ENCODE measurements around the gene GOLGA2.

GOLGA2 gene

DNA sequence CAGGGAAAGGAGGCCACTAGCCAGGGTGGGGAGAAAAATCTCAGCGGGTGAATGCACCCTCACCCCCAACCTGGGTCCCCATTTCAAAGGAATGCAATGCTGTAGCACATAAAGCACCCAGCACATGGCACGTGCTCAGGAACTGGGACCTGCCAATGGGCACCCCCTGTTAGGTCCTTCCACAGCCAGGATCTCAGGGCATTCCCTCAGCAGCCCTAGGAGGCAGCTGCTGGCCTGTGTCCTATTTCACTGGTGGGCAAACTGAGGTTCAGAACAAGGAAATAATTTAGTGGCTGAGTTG, 63.9 kb downstream of the GOLGA2 start:
- no peak for ATAC-seq
- TF ChIP-seq ZFP3 (CRISPR knock-in tag; IDR thresholded peaks at IDR 0.05) (no peak), ARNTL (CRISPR knock-in tag; IDR thresholded peaks at IDR 0.05; ENCODE audit: borderline replicate concordance, low read depth) (no peak), RARB (CRISPR knock-in tag; IDR thresholded peaks at IDR 0.05) (no peak), ZNF70 (CRISPR knock-in tag; IDR thresholded peaks at IDR 0.05) (no peak), OSR1 (CRISPR knock-in tag; IDR thresholded peaks at IDR 0.05) (no peak), ZNF8 (CRISPR knock-in tag; IDR thresholded peaks at IDR 0.05) (no peak)
- TF ChIP-seq, protein P1, sequence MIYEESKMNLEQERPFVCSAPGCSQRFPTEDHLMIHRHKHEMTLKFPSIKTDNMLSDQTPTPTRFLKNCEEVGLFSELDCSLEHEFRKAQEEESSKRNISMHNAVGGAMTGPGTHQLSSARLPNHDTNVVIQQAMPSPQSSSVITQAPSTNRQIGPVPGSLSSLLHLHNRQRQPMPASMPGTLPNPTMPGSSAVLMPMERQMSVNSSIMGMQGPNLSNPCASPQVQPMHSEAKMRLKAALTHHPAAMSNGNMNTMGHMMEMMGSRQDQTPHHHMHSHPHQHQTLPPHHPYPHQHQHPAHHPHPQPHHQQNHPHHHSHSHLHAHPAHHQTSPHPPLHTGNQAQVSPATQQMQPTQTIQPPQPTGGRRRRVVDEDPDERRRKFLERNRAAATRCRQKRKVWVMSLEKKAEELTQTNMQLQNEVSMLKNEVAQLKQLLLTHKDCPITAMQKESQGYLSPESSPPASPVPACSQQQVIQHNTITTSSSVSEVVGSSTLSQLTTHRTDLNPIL (CRISPR knock-in tag; IDR thresholded peaks at IDR 0.05; ENCODE audit: low read depth): no peak
- TF ChIP-seq, protein P2, sequence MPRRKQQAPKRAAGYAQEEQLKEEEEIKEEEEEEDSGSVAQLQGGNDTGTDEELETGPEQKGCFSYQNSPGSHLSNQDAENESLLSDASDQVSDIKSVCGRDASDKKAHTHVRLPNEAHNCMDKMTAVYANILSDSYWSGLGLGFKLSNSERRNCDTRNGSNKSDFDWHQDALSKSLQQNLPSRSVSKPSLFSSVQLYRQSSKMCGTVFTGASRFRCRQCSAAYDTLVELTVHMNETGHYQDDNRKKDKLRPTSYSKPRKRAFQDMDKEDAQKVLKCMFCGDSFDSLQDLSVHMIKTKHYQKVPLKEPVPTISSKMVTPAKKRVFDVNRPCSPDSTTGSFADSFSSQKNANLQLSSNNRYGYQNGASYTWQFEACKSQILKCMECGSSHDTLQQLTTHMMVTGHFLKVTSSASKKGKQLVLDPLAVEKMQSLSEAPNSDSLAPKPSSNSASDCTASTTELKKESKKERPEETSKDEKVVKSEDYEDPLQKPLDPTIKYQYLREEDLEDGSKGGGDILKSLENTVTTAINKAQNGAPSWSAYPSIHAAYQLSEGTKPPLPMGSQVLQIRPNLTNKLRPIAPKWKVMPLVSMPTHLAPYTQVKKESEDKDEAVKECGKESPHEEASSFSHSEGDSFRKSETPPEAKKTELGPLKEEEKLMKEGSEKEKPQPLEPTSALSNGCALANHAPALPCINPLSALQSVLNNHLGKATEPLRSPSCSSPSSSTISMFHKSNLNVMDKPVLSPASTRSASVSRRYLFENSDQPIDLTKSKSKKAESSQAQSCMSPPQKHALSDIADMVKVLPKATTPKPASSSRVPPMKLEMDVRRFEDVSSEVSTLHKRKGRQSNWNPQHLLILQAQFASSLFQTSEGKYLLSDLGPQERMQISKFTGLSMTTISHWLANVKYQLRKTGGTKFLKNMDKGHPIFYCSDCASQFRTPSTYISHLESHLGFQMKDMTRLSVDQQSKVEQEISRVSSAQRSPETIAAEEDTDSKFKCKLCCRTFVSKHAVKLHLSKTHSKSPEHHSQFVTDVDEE (CRISPR knock-in tag; IDR thresholded peaks at IDR 0.05): no peak

DNA sequence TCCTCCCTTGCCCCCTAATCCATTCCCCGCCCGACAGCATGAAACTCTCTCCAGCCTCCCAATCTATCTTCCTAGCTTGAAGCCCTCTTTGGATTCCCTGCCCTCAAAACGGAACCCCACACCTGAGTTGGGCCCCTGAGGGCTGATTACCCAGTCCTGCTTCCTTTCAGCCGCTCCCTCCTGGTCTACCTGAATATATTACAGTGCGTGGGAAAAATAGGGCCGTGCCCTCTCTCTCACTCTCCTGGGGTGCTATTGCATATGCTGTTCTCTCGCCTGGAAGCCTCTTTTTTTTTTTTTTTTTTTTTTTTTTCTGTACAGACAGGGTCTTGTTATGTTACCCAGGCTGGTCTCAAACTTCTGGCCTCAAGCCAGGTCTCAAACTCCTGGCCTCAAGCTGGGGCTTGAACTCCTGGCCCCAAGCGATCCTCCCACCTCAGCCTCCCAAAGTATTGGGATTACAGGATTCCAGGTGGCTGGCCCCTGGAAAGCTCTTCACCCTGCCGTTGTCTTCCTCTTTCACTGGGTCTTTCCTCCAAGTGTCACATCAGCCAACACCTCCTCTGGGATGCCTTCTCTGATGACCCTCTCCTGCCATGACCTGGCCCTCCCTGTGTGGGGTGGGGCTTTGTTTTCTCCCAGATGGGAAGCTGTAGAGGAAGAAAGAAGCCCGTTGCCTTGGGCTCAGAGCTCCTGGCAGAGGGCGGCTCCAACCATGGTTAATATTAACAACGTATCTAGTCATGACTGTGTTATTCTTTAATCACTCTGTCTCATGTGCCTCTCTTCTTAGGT, 64.4 kb downstream of the GOLGA2 start:
- TF ChIP-seq OSR1 (CRISPR knock-in tag; IDR thresholded peaks at IDR 0.05) (no peak), SNAI2 (CRISPR knock-in tag; IDR thresholded peaks at IDR 0.05) (no peak), ZNF70 (CRISPR knock-in tag; IDR thresholded peaks at IDR 0.05) (no peak), ZNF8 (CRISPR knock-in tag; IDR thresholded peaks at IDR 0.05) (no peak), ESRRG (CRISPR knock-in tag; IDR thresholded peaks at IDR 0.05) (no peak), ZFP30 (CRISPR knock-in tag; IDR thresholded peaks at IDR 0.05) (no peak)
- ATAC-seq: no peak

DNA sequence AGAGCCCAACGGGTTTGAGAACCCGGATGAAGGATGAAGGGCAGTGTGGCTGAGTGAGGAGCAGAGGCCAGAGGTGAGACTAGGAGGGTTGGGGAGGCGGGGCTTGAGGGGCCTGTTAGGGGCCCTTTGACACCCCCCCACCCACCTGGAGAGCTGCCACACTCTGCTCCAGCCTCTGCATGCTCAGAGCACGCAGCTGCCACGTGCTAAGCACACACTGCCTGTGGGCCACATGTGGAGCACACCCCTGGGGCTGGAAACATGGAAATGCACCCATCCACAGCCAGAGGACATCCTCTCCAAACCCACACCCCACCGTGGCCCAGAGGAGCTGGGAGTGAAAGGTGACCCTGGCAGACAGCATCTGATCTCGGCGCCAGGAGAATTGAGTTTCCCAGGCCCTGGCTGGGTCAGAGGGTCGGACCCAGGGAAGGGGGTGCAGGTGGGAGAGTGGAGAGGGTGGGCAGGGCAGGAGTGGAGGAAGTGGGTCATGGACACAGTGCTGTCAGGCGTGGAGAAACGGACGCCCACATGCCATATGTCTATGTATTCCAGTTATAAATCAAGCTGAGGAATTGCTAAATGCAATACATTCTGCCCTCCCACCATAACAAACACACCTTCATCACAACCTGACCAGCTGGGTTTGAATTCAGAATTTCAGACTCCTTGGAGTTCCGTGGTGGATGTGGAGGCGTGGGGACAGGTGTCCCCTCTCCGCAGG, 66.7 kb downstream of the GOLGA2 start:
- TF ChIP-seq RARB (CRISPR knock-in tag; IDR thresholded peaks at IDR 0.05) (no peak), ISL1 (CRISPR knock-in tag; IDR thresholded peaks at IDR 0.05) (no peak), ARNTL (CRISPR knock-in tag; IDR thresholded peaks at IDR 0.05; ENCODE audit: borderline replicate concordance, low read depth) (no peak), GLIS3 (CRISPR knock-in tag; IDR thresholded peaks at IDR 0.05) (no peak), SNAI2 (CRISPR knock-in tag; IDR thresholded peaks at IDR 0.05) (no peak), CSDC2 (CRISPR knock-in tag; IDR thresholded peaks at IDR 0.05) (no peak), TOX (CRISPR knock-in tag; IDR thresholded peaks at IDR 0.05; ENCODE audit: borderline replicate concordance) (no peak), PPARA (CRISPR knock-in tag; IDR thresholded peaks at IDR 0.05; ENCODE audit: borderline replicate concordance) (no peak), TCF4 (CRISPR knock-in tag; IDR thresholded peaks at IDR 0.05; ENCODE audit: borderline replicate concordance) (no peak), BACH2 (CRISPR knock-in tag; IDR thresholded peaks at IDR 0.05; ENCODE audit: borderline replicate concordance) (no peak), ZNF565 (CRISPR knock-in tag; conservative IDR thresholded peaks at IDR 0.05; ENCODE audit: low read depth) (no peak), ZNF8 (CRISPR knock-in tag; IDR thresholded peaks at IDR 0.05) (no peak)
- TF ChIP-seq, protein P3, sequence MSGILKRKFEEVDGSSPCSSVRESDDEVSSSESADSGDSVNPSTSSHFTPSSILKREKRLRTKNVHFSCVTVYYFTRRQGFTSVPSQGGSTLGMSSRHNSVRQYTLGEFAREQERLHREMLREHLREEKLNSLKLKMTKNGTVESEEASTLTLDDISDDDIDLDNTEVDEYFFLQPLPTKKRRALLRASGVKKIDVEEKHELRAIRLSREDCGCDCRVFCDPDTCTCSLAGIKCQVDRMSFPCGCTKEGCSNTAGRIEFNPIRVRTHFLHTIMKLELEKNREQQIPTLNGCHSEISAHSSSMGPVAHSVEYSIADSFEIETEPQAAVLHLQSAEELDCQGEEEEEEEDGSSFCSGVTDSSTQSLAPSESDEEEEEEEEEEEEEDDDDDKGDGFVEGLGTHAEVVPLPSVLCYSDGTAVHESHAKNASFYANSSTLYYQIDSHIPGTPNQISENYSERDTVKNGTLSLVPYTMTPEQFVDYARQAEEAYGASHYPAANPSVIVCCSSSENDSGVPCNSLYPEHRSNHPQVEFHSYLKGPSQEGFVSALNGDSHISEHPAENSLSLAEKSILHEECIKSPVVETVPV (CRISPR knock-in tag; IDR thresholded peaks at IDR 0.05): no peak
- TF ChIP-seq, protein P4, sequence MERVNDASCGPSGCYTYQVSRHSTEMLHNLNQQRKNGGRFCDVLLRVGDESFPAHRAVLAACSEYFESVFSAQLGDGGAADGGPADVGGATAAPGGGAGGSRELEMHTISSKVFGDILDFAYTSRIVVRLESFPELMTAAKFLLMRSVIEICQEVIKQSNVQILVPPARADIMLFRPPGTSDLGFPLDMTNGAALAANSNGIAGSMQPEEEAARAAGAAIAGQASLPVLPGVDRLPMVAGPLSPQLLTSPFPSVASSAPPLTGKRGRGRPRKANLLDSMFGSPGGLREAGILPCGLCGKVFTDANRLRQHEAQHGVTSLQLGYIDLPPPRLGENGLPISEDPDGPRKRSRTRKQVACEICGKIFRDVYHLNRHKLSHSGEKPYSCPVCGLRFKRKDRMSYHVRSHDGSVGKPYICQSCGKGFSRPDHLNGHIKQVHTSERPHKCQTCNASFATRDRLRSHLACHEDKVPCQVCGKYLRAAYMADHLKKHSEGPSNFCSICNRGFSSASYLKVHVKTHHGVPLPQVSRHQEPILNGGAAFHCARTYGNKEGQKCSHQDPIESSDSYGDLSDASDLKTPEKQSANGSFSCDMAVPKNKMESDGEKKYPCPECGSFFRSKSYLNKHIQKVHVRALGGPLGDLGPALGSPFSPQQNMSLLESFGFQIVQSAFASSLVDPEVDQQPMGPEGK (CRISPR knock-in tag; IDR thresholded peaks at IDR 0.05; ENCODE audit: borderline replicate concordance): no peak
- TF ChIP-seq, protein P5, sequence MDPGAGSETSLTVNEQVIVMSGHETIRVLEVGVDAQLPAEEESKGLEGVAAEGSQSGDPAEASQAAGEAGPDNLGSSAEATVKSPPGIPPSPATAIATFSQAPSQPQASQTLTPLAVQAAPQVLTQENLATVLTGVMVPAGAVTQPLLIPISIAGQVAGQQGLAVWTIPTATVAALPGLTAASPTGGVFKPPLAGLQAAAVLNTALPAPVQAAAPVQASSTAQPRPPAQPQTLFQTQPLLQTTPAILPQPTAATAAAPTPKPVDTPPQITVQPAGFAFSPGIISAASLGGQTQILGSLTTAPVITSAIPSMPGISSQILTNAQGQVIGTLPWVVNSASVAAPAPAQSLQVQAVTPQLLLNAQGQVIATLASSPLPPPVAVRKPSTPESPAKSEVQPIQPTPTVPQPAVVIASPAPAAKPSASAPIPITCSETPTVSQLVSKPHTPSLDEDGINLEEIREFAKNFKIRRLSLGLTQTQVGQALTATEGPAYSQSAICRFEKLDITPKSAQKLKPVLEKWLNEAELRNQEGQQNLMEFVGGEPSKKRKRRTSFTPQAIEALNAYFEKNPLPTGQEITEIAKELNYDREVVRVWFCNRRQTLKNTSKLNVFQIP (CRISPR knock-in tag; IDR thresholded peaks at IDR 0.05; ENCODE audit: borderline replicate concordance, low read depth): no peak
- TF ChIP-seq, protein P2 (CRISPR knock-in tag; IDR thresholded peaks at IDR 0.05): no peak
- TF ChIP-seq, protein P1 (CRISPR knock-in tag; IDR thresholded peaks at IDR 0.05; ENCODE audit: low read depth): no peak
- ATAC-seq: no peak
